ENCODE measurements around the gene ZDHHC19. TPM values are rescaled to one million over a fixed set of nuclear protein-coding genes. Genes with fewer than 3 reads are reported as not detected.

Gene ZDHHC19
- total RNA-seq, 1 donor, result not detected

DNA sequence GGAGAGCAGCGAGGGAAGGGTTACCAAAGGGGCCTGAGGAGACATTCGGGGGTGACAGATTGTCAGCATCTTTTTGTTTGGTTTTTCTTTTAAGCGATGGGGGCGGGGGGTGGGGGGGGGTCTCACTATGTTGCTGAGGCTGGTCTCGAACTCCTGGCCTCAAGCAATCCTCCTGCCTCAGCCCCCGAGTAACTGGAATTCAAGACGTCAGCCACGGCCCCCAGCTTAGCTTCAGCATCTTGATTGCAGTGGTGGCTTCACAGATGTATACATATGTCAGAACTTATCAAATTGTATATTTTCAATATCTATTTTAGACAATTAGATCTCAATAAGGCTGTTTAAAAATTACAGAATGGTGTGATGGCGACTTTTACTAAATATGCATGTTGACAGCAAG, 30.9 kb downstream of the ZDHHC19 start:
- Histone ChIP-seq H3K4me2 (ENCODE audit: insufficient read depth, low read length) (no peak overlapping the region), H3K79me2 (ENCODE audit: insufficient read depth, low read length) (no peaks in the 10 kb centered on the region), H3K4me1 (ENCODE audit: insufficient read depth, low read length) (peaks cover 10% of the 10 kb centered on the region), H3K27me3 (ENCODE audit: insufficient read depth, low read length) (no peaks in the 10 kb centered on the region), H3K9me3 (ENCODE audit: low read depth, low read length) (no peaks in the 10 kb centered on the region), H3K4me3 (ENCODE audit: insufficient read depth, low read length) (no peak overlapping the region), H2AFZ (ENCODE audit: low read length) (no peak overlapping the region), H4K20me1 (ENCODE audit: insufficient read depth, low read length) (no peaks in the 10 kb centered on the region), H3K27ac (ENCODE audit: low read depth, low read length) (no peak overlapping the region), H3K36me3 (ENCODE audit: insufficient read depth, low read length) (no peaks in the 10 kb centered on the region)
- TF ChIP-seq, protein P1, sequence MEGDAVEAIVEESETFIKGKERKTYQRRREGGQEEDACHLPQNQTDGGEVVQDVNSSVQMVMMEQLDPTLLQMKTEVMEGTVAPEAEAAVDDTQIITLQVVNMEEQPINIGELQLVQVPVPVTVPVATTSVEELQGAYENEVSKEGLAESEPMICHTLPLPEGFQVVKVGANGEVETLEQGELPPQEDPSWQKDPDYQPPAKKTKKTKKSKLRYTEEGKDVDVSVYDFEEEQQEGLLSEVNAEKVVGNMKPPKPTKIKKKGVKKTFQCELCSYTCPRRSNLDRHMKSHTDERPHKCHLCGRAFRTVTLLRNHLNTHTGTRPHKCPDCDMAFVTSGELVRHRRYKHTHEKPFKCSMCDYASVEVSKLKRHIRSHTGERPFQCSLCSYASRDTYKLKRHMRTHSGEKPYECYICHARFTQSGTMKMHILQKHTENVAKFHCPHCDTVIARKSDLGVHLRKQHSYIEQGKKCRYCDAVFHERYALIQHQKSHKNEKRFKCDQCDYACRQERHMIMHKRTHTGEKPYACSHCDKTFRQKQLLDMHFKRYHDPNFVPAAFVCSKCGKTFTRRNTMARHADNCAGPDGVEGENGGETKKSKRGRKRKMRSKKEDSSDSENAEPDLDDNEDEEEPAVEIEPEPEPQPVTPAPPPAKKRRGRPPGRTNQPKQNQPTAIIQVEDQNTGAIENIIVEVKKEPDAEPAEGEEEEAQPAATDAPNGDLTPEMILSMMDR (IDR thresholded peaks at IDR 0.05; ENCODE audit: extremely low read depth, low read depth, low read length), result no peak
- no peak for DNase-seq (ENCODE audit: insufficient read length, low spot score, missing footprints)

DNA sequence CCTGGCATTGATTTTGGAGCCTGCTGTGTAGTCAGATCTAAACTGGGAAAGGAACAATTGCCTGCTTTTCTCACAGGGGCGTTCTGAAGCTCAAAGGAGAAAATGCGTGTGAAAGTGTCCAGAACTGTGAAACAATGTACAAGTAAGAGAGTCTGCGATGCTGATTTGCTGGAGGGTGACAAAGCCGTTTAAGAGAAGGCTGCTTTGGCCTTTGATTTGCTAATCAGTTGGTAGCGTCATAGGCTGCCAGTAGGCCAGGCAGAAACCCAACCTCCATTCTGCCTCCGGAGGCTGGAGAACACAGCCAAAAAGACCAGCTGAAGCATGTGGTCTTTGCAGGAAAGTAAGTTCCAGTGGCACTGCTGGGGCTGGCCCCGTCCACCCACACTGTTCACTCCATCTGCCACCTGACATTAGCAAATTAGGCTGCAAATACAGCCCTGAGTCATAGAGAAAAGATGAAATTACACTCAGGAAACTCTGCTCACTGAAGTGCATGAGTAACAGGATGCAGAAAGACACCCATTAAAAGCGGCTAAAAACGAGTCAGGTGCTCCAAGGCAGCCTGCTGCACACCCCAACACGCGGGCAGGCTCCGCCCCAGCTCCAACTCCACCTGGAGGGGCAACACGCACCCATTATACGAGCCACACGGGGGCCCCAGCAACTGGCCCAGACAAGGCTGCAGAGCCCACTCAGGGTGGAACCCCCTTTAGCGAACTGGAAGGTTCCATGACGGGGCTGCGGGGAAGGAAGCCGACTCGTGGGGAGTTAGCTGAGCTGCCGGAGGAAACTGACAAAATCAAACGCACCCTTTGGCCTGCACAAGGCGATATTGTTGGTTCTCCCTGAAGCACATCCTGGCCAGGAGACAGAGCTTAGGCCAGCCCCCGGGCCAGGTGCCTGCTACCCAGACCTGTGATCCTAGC, 31.6 kb downstream of the ZDHHC19 start:
- Histone ChIP-seq H3K9me3 (ENCODE audit: low read depth, low read length) (no peaks in the 10 kb centered on the region), H3K4me3 (ENCODE audit: insufficient read depth, low read length) (no peak overlapping the region), H3K4me1 (ENCODE audit: insufficient read depth, low read length) (peaks cover 10% of the 10 kb centered on the region), H3K79me2 (ENCODE audit: insufficient read depth, low read length) (no peaks in the 10 kb centered on the region), H3K27ac (ENCODE audit: low read depth, low read length) (no peak overlapping the region), H3K27me3 (ENCODE audit: insufficient read depth, low read length) (no peaks in the 10 kb centered on the region), H2AFZ (ENCODE audit: low read length) (peak overlapping the region; percentile 65), H4K20me1 (ENCODE audit: insufficient read depth, low read length) (no peaks in the 10 kb centered on the region), H3K4me2 (ENCODE audit: insufficient read depth, low read length) (peak overlapping the region; percentile 34), H3K36me3 (ENCODE audit: insufficient read depth, low read length) (no peaks in the 10 kb centered on the region)
- peak; percentile 91 for DNase-seq (ENCODE audit: insufficient read length, low spot score, missing footprints)
- TF ChIP-seq, protein P1 (IDR thresholded peaks at IDR 0.05; ENCODE audit: extremely low read depth, low read depth, low read length), result no peak

GRCh38 chr3:196178993-196179379, 32.2 kb downstream of the ZDHHC19 start:
- no peaks in the 10 kb centered on the region for H3K27me3 ChIP-seq (ENCODE audit: insufficient read depth, low read length)
- TF ChIP-seq, protein P1 (IDR thresholded peaks at IDR 0.05; ENCODE audit: extremely low read depth, low read depth, low read length), result no peak
- no peak overlapping the region for H3K4me3 ChIP-seq (ENCODE audit: insufficient read depth, low read length)
- H2AFZ ChIP-seq (ENCODE audit: low read length), result peak overlapping the region; percentile 65
- peak overlapping the region; percentile 34 for H3K4me2 ChIP-seq (ENCODE audit: insufficient read depth, low read length)
- peak; percentile 31 for DNase-seq (ENCODE audit: insufficient read length, low spot score, missing footprints)
- no peaks in the 10 kb centered on the region for H4K20me1 ChIP-seq (ENCODE audit: insufficient read depth, low read length)
- H3K4me1 ChIP-seq (ENCODE audit: insufficient read depth, low read length), result peaks cover 10% of the 10 kb centered on the region
- no peak overlapping the region for H3K27ac ChIP-seq (ENCODE audit: low read depth, low read length)
- H3K9me3 ChIP-seq (ENCODE audit: low read depth, low read length), result no peaks in the 10 kb centered on the region
- H3K79me2 ChIP-seq (ENCODE audit: insufficient read depth, low read length), result no peaks in the 10 kb centered on the region
- H3K36me3 ChIP-seq (ENCODE audit: insufficient read depth, low read length), result no peaks in the 10 kb centered on the region

GRCh38 chr3:196177967-196178366, 33.2 kb downstream of the ZDHHC19 start:
- TF ChIP-seq, protein P1 (IDR thresholded peaks at IDR 0.05; ENCODE audit: extremely low read depth, low read depth, low read length), result no peak
- no peaks in the 10 kb centered on the region for H3K36me3 ChIP-seq (ENCODE audit: insufficient read depth, low read length)
- DNase-seq (ENCODE audit: insufficient read length, low spot score, missing footprints), result no peak

More at GRCh38 chr3:196177967-196178366, 33.2 kb downstream of the ZDHHC19 start:
- Histone ChIP-seq H2AFZ (ENCODE audit: low read length) (no peak overlapping the region), H3K27me3 (ENCODE audit: insufficient read depth, low read length) (no peaks in the 10 kb centered on the region), H3K27ac (ENCODE audit: low read depth, low read length) (no peak overlapping the region), H3K4me2 (ENCODE audit: insufficient read depth, low read length) (no peak overlapping the region), H3K79me2 (ENCODE audit: insufficient read depth, low read length) (no peaks in the 10 kb centered on the region), H4K20me1 (ENCODE audit: insufficient read depth, low read length) (no peaks in the 10 kb centered on the region), H3K4me1 (ENCODE audit: insufficient read depth, low read length) (peaks cover 10% of the 10 kb centered on the region), H3K4me3 (ENCODE audit: insufficient read depth, low read length) (no peak overlapping the region), H3K9me3 (ENCODE audit: low read depth, low read length) (no peaks in the 10 kb centered on the region)
